ENCODE results near the gene WDR4. TPM values are rescaled to one million over a fixed set of nuclear protein-coding genes. Genes with fewer than 3 reads are reported as not detected.
A peak's percentile ranks its signal among the peaks of the same experiment; 100 is the strongest.

WDR4 gene
- total and polyA plus RNA-seq, 10 of the 15 experiments (the other 5 are each of a cell fraction or from before 2014, with no cell fraction given) = 2.1 to 45.3 (median 18.7) TPM

DNA sequence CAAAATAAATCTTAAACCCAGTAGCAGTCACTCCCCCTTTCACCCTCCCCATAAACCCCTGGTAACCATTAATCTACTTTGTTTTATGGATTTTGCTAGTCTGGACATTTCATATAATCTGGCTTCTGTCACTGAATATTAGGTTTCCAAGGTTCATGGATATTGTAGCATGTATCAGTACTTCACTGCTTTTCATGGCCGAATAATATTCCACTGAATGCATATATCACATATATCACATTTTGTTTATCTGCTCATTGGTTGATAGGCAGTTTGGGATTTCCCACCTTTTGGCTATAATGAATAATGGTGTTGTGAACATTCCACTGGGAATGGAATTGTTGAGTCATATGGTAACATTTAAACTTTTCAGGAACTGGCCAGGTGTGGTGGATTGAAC, 4.6 kb upstream of the WDR4 start (continued):
- TF ChIP-seq, protein P1, sequence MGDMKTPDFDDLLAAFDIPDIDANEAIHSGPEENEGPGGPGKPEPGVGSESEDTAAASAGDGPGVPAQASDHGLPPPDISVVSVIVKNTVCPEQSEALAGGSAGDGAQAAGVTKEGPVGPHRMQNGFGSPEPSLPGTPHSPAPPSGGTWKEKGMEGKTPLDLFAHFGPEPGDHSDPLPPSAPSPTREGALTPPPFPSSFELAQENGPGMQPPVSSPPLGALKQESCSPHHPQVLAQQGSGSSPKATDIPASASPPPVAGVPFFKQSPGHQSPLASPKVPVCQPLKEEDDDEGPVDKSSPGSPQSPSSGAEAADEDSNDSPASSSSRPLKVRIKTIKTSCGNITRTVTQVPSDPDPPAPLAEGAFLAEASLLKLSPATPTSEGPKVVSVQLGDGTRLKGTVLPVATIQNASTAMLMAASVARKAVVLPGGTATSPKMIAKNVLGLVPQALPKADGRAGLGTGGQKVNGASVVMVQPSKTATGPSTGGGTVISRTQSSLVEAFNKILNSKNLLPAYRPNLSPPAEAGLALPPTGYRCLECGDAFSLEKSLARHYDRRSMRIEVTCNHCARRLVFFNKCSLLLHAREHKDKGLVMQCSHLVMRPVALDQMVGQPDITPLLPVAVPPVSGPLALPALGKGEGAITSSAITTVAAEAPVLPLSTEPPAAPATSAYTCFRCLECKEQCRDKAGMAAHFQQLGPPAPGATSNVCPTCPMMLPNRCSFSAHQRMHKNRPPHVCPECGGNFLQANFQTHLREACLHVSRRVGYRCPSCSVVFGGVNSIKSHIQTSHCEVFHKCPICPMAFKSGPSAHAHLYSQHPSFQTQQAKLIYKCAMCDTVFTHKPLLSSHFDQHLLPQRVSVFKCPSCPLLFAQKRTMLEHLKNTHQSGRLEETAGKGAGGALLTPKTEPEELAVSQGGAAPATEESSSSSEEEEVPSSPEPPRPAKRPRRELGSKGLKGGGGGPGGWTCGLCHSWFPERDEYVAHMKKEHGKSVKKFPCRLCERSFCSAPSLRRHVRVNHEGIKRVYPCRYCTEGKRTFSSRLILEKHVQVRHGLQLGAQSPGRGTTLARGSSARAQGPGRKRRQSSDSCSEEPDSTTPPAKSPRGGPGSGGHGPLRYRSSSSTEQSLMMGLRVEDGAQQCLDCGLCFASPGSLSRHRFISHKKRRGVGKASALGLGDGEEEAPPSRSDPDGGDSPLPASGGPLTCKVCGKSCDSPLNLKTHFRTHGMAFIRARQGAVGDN (IDR thresholded peaks at IDR 0.05) = no peak
- TF ChIP-seq ZNF274 (IDR thresholded peaks at IDR 0.05; ENCODE audit: insufficient read depth, insufficient read length) = no peak
- TF ChIP-seq, protein P2, sequence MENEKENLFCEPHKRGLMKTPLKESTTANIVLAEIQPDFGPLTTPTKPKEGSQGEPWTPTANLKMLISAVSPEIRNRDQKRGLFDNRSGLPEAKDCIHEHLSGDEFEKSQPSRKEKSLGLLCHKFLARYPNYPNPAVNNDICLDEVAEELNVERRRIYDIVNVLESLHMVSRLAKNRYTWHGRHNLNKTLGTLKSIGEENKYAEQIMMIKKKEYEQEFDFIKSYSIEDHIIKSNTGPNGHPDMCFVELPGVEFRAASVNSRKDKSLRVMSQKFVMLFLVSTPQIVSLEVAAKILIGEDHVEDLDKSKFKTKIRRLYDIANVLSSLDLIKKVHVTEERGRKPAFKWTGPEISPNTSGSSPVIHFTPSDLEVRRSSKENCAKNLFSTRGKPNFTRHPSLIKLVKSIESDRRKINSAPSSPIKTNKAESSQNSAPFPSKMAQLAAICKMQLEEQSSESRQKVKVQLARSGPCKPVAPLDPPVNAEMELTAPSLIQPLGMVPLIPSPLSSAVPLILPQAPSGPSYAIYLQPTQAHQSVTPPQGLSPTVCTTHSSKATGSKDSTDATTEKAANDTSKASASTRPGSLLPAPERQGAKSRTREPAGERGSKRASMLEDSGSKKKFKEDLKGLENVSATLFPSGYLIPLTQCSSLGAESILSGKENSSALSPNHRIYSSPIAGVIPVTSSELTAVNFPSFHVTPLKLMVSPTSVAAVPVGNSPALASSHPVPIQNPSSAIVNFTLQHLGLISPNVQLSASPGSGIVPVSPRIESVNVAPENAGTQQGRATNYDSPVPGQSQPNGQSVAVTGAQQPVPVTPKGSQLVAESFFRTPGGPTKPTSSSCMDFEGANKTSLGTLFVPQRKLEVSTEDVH (IDR thresholded peaks at IDR 0.05; ENCODE audit: low read depth, partially characterized antibody) = no peak
- TF ChIP-seq CHD4 (IDR thresholded peaks at IDR 0.05) = no peak
- no peak for TF ChIP-seq PAX5 (IDR thresholded peaks at IDR 0.05; ENCODE audit: borderline replicate concordance, low read depth, low read length)

DNA sequence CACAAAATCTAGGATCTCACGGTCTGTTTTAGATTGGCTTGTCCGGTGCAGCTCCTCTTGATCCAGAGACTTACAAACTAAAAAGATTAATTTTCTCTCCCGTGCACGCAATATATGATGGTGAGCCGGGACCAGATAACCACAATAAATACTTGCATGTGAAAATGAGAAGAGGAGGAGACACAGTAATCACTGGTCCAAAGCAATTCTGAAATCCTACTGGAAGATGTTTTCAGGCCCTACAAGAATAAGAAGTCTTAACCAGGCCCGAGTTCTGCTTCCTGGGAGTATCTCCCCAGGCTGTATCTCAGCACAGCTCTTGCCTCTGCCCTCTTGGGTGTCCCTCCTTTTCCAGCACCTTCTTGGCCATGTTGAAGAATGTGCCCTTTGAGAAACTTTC, 1.0 kb upstream of the WDR4 start:
- peak overlapping the region; percentile 83 for H3K4me3 ChIP-seq
- peak overlapping the region; percentile 94 for H3K9ac ChIP-seq (ENCODE audit: control insufficient read depth, insufficient read depth, low read length)
- H3K4me1 ChIP-seq (ENCODE audit: control insufficient read depth, insufficient read depth, low read length) = 0 out of 2 replicates have a peak, but pooled peaks cover 2% of the 10 kb centered on the region
- intact Hi-C loops (cut with micrococcal nuclease; ENCODE audit: unreplicated experiment) (no loop called here), in situ Hi-C loops (cut with MboI) (no loop called here)
- peak overlapping the region; percentile 93 for H3K27ac ChIP-seq (ENCODE audit: control insufficient read depth, insufficient read depth)
- peak overlapping the region; percentile 90 for H3K4me2 ChIP-seq (ENCODE audit: control insufficient read depth, insufficient read depth)
- no peaks in the 10 kb centered on the region; a peak in 1 of 4 replicates for H3K36me3 ChIP-seq (ENCODE audit: control insufficient read depth in 2 of 2, insufficient read depth in 2 of 2, low read length in 1 of 2)
- DNase-seq (ENCODE audit: low read depth, low spot score) = no peak
- H2AFZ ChIP-seq (ENCODE audit: control insufficient read depth, low read depth, low read length) = peak overlapping the region; percentile 90; the same call in 1 of the 2 replicates
- ATAC-seq = no peak
- ChIA-PET CTCF (no interaction called here), POLR2A (interaction anchor here (1.0 to 1.6 kb wide), 2 partner anchors 8 to 12 kb away, joined by 4 to 10 read pairs; partner anchors contain the start of gene NDUFV3), RAD21 (ENCODE audit: unreplicated experiment) (no interaction called here), SMC1A (ENCODE audit: uncharacterized antibody, unreplicated experiment) (no interaction called here)
- WGBS (ENCODE audit: insufficient coverage, insufficient replicate concordance, low lambda C conversion rate, missing lambda C conversion rate) = 73% methylated on average over 6 of the region's 6 CpGs
- H4K20me1 ChIP-seq (ENCODE audit: control insufficient read depth, insufficient read depth) = no peaks in the 10 kb centered on the region
- no peak for FAIRE-seq
- H3K79me2 ChIP-seq (ENCODE audit: control insufficient read depth, insufficient read depth, low read length) = peaks cover 34% of the 10 kb centered on the region
- no peaks in the 10 kb centered on the region for H3K27me3 ChIP-seq (replicated peaks in 1 of 2; ENCODE audit: control insufficient read depth in 2 of 2, insufficient read depth in 2 of 2, low read length in 1 of 2)
- H3K9me3 ChIP-seq (replicated peaks; ENCODE audit: control insufficient read depth, insufficient read depth, low read length) = no peaks in the 10 kb centered on the region
- BruUV-seq (replicated peaks) = TSS peak; percentile 90
- TF ChIP-seq, protein P3, sequence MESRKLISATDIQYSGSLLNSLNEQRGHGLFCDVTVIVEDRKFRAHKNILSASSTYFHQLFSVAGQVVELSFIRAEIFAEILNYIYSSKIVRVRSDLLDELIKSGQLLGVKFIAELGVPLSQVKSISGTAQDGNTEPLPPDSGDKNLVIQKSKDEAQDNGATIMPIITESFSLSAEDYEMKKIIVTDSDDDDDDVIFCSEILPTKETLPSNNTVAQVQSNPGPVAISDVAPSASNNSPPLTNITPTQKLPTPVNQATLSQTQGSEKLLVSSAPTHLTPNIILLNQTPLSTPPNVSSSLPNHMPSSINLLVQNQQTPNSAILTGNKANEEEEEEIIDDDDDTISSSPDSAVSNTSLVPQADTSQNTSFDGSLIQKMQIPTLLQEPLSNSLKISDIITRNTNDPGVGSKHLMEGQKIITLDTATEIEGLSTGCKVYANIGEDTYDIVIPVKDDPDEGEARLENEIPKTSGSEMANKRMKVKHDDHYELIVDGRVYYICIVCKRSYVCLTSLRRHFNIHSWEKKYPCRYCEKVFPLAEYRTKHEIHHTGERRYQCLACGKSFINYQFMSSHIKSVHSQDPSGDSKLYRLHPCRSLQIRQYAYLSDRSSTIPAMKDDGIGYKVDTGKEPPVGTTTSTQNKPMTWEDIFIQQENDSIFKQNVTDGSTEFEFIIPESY (IDR thresholded peaks at IDR 0.05) = no peak
- no peak for TF ChIP-seq LARP7 (IDR thresholded peaks at IDR 0.05)
- no peak for TF ChIP-seq FOXM1 (IDR thresholded peaks at IDR 0.05; ENCODE audit: low read depth, low read length)
- TF ChIP-seq, protein P4, sequence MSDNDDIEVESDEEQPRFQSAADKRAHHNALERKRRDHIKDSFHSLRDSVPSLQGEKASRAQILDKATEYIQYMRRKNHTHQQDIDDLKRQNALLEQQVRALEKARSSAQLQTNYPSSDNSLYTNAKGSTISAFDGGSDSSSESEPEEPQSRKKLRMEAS (IDR thresholded peaks at IDR 0.05; ENCODE audit: low read depth, low read length) = no peak
- no peak for TF ChIP-seq POLR2AphosphoS5 (IDR thresholded peaks at IDR 0.05; ENCODE audit: low read length)
- TF ChIP-seq SMARCA5 (IDR thresholded peaks at IDR 0.05) = no peak
- TF ChIP-seq PAX8 (IDR thresholded peaks at IDR 0.05) = no peak
- no peak for TF ChIP-seq MXI1 (IDR thresholded peaks at IDR 0.05; ENCODE audit: low read depth, low read length)
- no peak for TF ChIP-seq SMC3 (IDR thresholded peaks at IDR 0.05; ENCODE audit: borderline replicate concordance, low read length)
